ENCODE data around the gene CIDEA. TPM values are rescaled to one million over a fixed set of nuclear protein-coding genes. Genes with fewer than 3 reads are reported as not detected.

The CIDEA gene
- total RNA-seq, 1 experiment from 2014 or later = not detected

DNA sequence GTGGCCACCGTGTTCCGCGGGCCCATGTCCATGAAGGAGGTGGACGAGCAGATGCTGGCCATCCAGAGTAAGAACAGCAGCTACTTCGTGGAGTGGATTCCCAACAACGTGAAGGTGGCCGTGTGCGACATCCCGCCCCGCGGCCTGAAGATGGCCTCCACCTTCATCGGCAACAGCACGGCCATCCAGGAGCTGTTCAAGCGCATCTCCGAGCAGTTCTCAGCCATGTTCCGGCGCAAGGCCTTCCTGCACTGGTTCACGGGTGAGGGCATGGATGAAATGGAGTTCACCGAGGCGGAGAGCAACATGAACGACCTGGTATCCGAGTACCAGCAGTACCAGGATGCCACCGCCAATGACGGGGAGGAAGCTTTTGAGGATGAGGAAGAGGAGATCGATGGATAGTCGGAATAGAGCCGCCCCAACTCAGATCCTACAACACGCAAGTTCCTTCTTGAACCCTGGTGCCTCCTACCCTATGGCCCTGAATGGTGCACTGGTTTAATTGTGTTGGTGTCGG, 71.6 kb downstream of the CIDEA start:
- DNase-seq (ENCODE audit: low read depth, low spot score) = no peak
- in situ Hi-C loops (cut with HindIII; ENCODE audit: low pct_unique_long_range_greater_than_20kb, low sequenced_read_pairs) = no loop called here

DNA sequence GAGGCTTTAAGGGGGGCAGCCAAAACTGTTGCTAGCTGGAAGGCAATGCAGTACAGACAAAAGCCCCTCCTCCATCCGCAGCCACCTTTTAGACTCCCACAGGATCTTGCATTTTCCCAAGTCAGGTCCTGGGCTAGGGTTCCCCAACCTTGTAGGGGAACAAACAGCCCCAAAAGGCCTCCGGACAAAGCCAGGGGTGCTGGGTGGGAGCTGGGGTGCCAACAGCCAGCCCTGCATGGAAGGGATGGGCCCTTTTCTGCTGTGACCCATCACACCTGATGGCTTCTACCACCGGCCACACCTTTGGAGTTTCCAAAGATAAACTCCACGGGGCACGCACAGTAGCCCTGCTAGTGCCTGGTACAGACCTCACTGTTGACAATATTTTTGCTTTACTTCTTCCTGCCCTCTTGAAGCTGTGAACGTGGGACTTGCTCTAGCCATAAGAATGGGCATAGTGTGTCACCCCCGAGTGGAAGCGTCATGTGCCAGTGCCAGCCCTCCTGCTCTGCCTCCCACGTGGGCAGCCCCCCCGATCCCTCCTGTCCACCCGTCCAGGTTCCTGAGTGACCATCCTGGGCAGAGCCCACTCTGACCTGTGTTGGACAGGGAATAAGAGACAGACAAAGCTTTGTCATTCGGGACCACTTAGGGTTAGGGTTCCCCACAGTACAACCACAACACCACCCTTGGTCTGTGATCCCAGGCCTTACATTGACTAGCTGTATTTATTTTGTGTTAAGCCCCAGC, 72.7 kb downstream of the CIDEA start:
- no peak for DNase-seq (ENCODE audit: low read depth, low spot score)
- in situ Hi-C loops (cut with HindIII; ENCODE audit: low pct_unique_long_range_greater_than_20kb, low sequenced_read_pairs) = no loop called here

Small RNA genes within 50 kb of the gene (small RNA-seq; reads per million reads assigned to genes)
- gene RNU6-170P = 0 reads per million in 2 experiments

Other genes with a start within 250 kb of the CIDEA start
- 0.29 and 0.37 TPM in 2 replicates for gene ANKRD62, start 160.5 kb upstream of the CIDEA start, total RNA-seq (2014; rRNA removed; shearing (Covaris generic))
- 32.2 and 33.5 TPM in 2 replicates for gene TUBB6, start 53.9 kb downstream of the CIDEA start, total RNA-seq (2014; rRNA removed; shearing (Covaris generic))
- gene AFG3L2, start 122.9 kb downstream of the CIDEA start, total RNA-seq (2014; rRNA removed; shearing (Covaris generic)) = 112 and 132 TPM in 2 replicates
- gene PRELID3A, start 153.6 kb downstream of the CIDEA start, total RNA-seq (2014; rRNA removed; shearing (Covaris generic)) = 2.0 and 2.5 TPM in 2 replicates